Endometrial microvascular endothelial cells (primary cell): ENCODE measurements around the gene SNCA. TPM values are rescaled to one million over a fixed set of nuclear protein-coding genes. Genes with fewer than 3 reads are reported as not detected.

ENCODE experiments used
- in situ Hi-C: cut with HindIII; loops from 2 replicates; pipeline ENCODE4 v1.10.0; 2017; ENCODE audit warnings: low sequenced_read_pairs, low pct_unique_long_range_greater_than_20kb; ENCODE audit errors: inconsistent ontology term
- total RNA-seq: library from RNA; depleted of rRNA; stranded (reverse); fragments of >200 nt; gene quantifications from one replicate; pipeline ENCODE4 v1.2.3, GENCODE V29; 2015; ENCODE audit errors: inconsistent ontology term

SNCA gene
- total RNA-seq, 1 donor from 2014 or later: 69.2 TPM

DNA sequence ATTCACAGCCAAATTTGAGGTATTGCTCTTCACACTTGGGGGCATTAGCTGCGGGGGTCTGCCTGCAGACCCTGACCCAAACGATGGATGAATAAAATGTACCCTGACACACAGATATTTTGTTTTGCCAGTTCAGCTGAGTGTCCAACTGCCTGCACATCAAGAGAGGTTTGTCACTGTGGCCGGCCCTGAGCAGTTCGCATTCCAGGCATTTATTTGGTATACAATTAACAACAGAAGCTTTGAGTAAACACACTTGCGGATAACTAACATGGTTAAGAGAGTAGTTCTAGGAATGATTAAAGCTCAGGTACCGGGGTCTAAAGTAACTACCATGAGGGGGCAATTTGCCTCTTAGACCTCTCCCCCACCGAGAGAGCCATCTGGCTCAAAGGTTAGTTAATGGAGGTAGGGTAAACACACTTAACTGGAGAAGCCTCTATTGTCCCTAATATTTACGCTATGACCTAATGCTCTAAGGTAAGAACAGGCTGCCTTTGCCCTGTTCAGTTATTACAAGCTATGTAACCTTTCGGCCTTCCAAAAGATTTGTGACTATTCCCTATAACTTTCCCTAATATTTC, 162.0 kb downstream of the SNCA start:
- in situ Hi-C loops: no loop called here

Other genes starting within 250 kb of the SNCA start
- 172 TPM for gene MMRN1, start 57.7 kb upstream of the SNCA start, total RNA-seq